DMS153 treated with DMSO at 0.1 percent for 48 hours (cell line): ENCODE data around the gene YPEL2.

Experiments used
- DNase-seq: peaks from one replicate; lab custom pipeline; 2025; ENCODE audit not compliant: unreplicated experiment; lab: John Stamatoyannopoulos, UW

YPEL2 gene

DNA sequence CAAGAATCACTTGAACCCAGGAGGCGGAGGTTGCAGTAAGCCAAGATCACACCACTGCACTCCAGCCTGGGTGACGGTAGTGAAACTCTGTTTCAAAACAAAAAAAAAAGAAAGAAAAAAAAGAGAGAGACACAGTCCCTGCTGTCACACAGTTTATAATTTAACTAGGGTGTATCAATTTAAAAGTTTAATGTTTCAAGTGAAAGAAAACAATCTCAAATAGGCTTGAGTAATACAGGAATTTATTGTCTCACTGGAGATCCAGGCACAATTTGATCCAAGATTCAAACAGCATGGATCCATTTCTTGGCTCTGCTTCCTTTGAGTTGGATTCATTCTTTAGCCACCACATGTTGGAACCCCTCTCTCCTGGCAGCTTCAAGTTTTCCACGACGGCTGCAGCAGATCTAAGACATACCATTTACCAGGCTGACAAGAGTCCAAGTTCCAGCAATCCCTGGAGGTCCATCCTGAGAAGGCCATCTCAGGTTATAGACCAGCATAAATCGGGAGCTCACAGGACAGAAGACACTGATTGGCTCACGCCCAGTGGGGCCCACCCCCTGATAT, 97.5 kb downstream of the YPEL2 start:
- no peak for DNase-seq

GRCh38 chr17:59431601-59432000, 100.1 kb downstream of the YPEL2 start:
- DNase-seq = no peak

- DNase-seq = no peak
These were observed 101.2 kb downstream of the YPEL2 start for GRCh38 chr17:59432657-59433056.

DNA sequence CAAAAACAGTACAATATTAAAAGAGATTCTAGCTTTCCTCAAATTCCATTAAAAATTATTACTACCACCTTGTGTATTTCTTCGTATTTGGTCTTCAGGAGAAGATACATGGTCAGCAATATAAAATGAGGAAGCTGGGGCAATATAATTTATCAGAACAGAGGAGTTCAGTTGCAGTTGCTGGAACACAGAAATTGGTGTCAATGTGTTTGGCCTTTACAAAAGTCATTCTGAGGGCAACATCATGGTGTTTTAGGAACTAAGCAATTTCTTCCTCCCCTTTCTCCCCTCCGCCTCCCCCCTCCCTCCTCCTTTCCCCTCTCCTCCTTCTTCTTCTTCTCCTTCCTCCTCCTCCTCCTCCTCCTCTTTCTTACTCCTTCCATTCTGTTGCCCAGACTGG, 102.1 kb downstream of the YPEL2 start:
- no peak for DNase-seq

DNA sequence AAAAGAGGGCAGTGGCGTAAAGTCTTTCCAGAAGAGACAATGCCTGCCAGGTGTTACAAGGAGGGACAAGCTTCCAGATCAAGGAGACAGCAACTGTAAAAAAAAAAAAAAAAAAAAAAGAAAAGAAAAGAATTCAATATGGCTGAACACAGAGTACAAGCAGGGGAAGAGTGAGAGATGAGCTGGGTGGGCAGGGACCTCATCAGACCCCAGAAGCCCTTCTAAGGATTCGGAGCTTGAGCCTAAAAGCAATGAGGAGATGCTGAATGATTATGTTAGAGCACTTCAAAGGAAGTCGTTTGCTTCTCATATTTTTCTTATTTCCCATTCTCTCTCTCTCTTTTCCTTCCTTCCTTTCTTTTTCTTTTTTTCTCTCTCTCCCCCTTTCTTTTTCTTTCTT, 103.0 kb downstream of the YPEL2 start:
- DNase-seq = no peak

- no peak for DNase-seq
These were observed 103.8 kb downstream of the YPEL2 start for GRCh38 chr17:59435238-59435637.

DNA sequence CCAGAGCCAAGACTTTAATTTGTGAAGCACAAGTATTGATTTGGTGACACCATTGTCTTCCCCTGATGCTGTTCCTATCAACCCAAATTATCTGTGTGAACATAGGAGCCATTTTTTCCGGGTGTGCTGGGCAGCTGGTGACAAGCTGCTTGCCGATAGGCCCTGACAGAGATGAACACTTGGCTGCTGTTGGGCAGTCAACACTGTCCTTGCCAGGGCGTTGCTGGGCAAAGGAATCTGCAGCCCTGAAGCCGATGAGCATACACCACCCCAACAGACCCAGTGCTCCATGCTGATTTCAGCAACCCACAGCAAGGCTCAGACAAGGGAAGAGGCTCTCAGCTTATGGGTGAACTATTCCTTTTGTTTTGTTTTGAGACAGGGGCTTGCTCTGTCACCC, 105.4 kb downstream of the YPEL2 start:
- no peak for DNase-seq

- no peak for DNase-seq
These were observed 106.4 kb downstream of the YPEL2 start for GRCh38 chr17:59437791-59438281.

- DNase-seq = no peak
These were observed 107.8 kb downstream of the YPEL2 start for GRCh38 chr17:59439262-59439661.

DNA sequence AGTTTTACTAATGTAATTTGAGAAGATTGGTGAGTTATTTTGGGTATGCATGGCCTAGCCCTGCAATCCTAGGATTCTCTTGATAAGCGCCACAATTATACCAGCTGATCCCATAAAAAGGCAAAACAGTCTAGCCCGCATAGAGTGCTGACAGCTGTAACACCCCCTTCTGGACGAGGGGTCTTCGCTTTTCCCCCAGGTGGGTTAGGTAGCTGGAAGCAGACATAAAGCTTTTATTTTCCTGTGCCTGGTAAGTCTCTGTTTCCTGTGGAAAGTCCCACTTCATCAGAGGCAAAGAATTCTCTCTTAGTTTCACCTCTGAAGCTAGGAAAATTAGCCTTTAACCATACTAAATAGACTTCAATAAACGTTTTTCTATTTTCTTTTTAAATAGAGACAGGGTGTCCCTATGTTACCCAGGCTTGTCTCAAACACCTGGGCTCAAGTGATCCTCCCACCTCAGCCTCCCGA, 108.3 kb downstream of the YPEL2 start:
- DNase-seq = no peak

- DNase-seq = peak; percentile 82
These were observed 109.5 kb downstream of the YPEL2 start for GRCh38 chr17:59440757-59441463.

GRCh38 chr17:59441464-59442096, 110.1 kb downstream of the YPEL2 start:
- no peak for DNase-seq

DNA sequence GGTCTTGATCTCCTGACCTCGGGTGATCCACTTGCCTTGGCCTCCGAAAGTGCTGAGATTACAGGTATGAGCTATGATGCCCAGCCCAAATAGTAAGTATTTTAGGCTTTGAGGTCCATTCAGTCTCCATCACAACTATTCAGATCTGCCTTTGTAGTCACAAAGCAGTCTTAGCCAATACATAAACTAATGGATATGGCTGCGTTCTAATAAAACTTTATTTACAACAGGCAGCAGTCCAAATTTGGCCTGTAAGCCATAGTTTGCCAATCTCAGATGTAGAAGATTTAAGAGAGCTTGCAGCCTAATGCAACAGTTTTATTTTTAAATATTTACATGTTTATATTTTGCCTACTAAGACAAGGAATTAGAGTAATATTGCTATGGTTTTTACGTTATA, 111.7 kb downstream of the YPEL2 start:
- DNase-seq = no peak
